Measurements from ENCODE around the gene ENO3. TPM values are rescaled to one million over a fixed set of nuclear protein-coding genes. Genes with fewer than 3 reads are reported as not detected.

Gene ENO3
- total RNA-seq (2022; extraction: Qiagen RNA extraction; ENCODE audit: low read depth), result 48.2 to 65.0 TPM (median 54.7 TPM) in 5 replicates

DNA sequence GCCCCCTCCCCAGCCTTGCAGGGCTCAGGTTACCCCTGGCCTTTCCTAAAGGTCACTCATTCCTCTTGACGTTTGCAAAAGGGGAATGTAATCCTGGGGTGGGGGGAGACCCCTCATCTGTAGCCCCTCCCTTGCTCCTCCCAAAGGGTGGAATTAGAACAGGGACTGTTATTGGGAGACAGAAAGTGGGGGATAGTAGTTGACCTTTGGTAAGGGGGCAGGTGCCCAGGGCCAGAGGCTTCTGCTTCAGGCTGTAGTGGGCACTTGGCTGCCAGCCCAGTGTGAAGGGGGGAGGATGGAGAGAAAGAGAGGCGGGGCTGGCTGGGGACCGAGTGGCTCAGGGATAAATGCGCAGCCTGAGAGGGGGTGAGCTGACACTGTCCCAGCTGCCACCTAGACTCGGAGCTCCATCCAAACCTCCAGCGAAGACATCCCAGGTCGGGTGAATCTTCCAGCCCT, at the start of gene ENO3:
TSS of gene ENO3 (plus strand) at position 374 of the 459 bp plus-strand sequence. CDS start 711 bp downstream, outside the sequence.

DNA sequence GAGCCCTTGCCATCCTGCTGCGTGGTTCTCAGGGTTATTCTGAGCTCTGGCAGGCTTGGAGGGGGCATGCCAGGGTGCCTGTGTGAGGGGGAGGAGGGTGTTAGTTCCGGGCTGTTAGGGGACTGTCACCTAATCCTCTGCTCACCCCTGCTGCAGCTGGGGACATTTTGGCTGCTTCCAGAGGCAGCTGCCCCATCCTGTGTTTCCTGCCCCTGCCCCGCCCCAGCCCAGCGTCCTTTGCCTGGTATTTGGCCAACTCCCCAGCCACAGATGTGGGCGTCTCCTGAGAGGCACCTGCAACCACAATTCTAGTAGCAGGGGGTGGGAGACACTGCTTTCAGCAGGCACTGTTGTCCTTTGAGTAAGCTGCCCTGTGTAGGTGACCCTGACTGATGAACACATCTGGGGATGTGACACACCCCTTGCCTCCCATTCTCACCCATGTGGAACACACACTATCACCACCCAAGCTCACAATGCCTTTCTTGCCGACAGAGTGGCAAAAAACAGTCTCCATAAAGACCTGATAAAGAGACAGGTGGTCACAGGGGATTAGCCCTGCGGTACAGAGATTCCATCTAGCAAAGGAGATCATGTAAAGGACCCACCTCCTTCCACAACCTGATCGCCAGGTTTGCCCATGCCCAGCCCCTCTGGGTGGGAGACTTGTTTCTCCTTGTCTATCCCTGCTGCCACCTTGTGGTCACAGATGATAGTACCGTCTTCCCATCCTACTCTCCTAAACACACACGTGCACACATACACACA, 47.7 kb upstream of the ENO3 start, which contains the start of gene CHRNE:
TSS of gene CHRNE (minus strand) at position 48 of the 768 bp plus-strand sequence. CDS start at position 13, 35 bp downstream.

DNA sequence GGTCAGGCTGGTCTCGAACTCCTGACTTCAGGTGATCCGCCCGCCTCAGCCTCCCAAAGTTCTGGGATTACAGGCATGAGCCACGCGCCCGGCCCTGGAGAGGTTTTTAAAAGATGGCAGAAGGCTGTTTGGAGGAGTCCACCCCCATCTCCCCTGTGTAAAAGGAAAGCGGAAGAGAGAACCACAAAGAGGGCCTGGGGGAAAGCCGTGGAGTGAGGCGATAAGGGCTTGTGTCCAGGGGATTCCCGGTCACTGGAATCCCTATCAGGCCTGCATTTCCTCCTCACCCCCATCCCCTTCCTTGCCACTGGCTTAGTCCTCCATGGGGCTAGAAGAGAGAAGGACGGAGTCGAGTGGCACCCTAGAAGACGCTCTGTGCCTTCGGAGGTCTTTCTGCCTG, 19.0 kb upstream of the ENO3 start, which contains the start of gene GP1BA:
TSS of gene GP1BA (plus strand) at position 315 of the 400 bp plus-strand sequence. CDS start 328 bp downstream, outside the sequence.

DNA sequence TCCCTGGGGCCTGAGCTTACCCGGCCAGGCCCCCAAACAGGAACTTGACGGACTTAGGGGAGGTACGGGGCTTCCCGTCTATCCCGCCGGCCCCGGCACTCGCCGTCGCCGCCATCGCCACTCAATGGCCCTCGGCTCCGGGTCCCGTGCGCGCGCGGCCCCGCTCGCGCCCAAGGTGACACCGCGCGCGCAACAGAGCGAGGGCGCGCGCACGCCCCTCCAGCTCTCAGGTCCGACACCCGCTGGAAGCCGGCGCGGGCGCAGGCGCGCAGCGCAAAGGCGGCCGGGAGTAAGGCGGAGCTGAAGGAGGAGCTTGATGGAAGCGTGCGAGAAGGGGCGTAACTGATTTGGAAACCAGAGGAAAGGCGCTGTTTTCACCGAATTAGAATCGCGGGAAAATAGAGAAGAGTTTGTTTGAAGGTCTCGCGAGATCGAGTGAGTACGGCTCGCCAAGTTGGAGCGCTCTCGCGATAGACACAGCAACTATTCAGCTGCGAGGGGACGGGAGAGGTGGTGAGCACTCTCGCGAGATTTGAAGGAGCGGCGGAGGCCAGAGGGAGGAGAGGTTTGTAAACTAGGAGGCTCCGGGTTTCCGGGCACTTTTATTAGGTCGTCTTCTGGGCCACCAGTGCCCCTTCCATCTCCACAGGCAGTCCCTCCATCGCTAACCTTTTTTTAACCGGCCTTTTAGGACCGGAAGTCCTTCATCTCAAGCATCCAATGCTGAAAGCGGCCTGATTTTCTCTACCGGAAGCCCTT, 10.9 kb upstream of the ENO3 start, which contains the start of the genes RNF167 and SLC25A11:
TSS of gene RNF167 (plus strand) at position 473 of the 759 bp plus-strand sequence. CDS start 642 bp downstream, outside the sequence.
TSS of gene SLC25A11 (minus strand) at position 251 of the 759 bp plus-strand sequence. CDS start at position 115, 136 bp downstream.

DNA sequence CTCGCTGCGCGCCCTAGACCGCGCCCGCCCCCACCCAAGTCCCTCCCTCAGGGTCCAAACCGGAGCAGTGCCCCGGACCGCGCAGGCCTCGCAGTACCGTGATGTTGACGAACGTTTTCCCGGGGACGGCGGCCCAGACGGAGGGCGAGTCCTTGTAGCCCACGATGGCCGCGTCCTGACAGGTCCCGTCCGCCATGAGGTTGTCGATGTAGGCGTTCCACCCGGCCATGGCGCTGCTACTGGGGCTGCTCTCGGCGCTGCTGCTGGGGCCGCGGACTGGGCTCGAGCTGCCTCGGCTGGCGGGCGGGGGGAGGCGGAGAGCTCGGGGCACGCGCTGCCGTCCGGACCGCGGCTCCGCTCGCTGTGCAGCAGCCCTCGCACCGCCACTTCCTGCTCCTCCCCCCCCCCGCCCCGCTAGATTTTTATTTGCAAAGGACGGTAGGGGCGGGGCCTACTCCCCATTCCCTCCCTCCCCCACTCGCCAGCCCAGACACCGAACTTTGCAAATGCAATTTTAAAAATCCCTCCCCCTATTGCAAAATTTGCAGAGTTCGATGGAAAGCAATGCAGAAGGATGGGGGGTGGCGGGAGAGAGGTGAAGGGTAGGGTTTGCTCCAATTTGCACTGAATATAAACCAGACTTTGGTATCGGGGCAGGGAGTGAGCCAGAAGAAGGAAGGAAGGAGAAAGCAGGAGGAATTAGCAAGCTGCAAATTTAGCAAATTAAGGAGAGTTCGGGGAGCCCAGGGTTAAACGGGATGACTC, 2.6 kb upstream of the ENO3 start, which contains the start of gene PFN1:
TSS of gene PFN1 (minus strand) at position 365 of the 765 bp plus-strand sequence. CDS start at position 229, 136 bp downstream.

DNA sequence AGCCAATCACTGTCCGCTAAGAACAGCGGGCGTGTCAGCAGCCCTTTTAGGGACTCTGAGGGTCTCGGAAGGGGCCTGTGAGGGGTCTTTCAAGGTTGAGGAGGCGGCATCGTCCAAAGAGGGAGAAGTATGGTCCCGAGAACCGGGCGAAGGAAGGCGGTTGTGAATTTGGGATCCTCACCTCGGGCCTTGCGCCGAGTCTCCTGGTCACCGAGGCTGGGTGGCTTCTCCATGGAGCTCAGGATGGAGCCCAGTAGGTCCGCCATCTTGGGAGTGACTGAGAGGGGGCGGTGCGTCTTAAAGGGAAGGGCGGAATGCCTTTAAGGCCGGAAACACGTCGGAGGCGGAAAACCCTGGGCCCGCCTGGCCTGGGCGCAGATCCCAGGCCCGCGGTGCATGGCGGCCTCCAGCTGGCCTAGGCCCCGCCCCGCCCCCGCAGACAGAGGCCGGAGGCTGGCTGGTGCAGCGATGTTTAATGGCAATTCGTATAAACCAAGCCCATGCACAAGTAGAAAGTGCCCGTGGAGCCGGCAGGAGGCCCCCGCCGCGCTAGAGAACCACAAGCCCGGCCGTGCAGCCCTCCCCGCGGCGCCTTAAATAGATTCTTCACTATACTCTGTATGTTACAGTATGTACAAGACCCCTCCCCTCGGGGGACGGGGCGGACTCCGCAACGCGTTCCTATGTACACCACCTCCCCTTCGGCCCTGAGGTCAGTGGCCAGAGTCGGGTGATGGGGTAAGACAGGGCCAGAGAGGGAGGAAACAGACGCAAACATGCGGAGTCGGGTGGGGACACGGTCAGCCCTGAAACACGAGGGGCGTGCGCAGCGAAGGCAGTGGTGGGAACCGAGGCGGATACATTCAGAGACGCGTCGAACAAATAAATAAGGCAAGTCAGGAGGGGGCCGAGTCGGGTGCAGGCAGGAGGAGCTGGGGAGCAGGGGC, 16.9 kb downstream of the ENO3 start, which contains the start of gene SPAG7:
TSS of gene SPAG7 (minus strand) at position 279 of the 947 bp plus-strand sequence. CDS start at position 266, 13 bp downstream.

DNA sequence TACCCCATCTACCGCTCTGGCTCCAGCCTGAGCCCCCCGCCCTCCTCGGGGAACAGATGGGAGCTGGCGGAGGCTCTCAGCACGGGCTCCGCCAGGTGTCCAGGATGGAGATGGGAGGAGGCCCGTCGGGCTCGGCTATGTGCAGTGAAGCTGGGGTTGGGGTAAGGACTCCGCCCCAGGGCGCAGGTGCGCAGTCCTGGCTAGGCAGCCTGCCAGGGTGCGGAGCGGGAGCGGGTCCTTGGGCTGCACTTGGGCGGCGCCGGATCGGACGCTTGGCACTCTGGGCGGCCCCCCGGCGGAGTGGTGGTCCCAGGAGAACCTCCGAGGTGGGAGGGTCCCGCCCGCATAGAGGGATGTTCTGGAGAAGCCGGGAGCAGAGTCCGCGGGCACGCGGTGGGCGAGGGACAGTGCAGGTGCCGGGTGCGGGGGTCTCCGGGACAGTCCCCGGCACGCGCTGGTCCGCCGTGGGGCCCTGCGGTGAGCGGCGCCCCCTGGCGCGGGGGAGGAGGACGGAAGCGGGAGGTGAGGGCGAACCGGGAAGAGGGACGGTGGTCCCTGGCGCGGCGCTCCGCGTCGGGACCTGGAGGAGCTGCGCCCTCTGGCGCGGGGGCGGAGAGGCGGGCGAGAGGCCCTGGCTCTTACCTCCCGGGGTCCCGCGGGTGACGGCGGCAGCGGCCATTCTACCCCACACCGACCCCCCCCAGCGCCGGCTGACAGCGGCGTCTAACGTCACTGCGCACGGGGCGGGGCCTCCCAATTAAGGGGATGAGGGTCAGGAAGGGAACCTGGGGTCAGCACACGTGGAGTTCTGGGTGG, 36.2 kb downstream of the ENO3 start, which contains the start of gene CAMTA2:
TSS of gene CAMTA2 (minus strand) at position 725 of the 816 bp plus-strand sequence. CDS start 1,453 bp downstream, outside the sequence.

DNA sequence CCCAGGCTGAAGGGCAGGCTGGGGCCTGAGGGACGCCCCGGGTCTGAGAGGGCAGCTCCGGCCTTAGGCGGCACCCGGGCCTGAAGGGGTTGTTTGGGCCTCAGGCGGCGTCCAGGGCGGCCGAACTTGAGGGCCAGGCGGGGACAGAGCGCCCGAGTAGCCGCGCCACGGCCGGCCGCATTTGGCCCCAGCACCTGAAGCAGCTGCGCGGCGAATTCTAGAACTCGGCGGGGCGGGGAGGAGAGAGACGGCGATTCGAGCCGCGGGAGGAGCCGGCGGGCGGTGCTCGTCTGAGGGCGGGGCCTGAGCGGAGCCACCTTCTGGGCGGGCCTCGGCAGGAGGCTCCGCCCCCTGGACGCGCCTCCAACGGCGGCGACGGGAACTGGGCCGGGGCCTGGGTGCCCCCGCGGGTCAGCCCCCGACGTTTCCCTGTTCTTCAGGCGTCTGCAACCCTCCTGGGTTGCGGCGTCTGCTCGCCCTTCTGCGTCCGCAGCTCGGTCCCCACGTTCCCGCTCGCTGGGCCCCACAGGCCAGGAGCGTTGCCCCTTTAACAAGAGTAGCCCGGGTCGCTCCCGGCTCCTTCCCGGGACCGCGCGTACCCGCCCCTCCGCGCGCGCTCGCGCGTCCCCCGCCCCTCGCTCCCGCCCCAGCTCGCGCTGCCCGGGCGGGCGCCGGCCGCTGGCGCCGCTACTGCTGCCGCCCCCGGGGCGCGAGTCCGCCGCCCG, 46.5 kb downstream of the ENO3 start, which contains the start of the genes INCA1 and KIF1C:
TSS of gene INCA1 (minus strand) at position 221 of the 725 bp plus-strand sequence. CDS start 3,085 bp downstream, outside the sequence.
TSS of gene KIF1C (plus strand) at position 649 of the 725 bp plus-strand sequence. CDS start 2,297 bp downstream, outside the sequence.

Other genes with a start within 250 kb of the ENO3 start
- 69.8 to 79.6 TPM (median 75.3 TPM) in 5 replicates for gene PELP1, start 247.0 kb upstream of the ENO3 start, total RNA-seq (2022; extraction: Qiagen RNA extraction; ENCODE audit: low read depth)
- 52.6 to 70.1 TPM (median 59.6 TPM) in 5 replicates for gene ARRB2, start 240.5 kb upstream of the ENO3 start, total RNA-seq (2022; extraction: Qiagen RNA extraction; ENCODE audit: low read depth)
- gene MED11, start 219.7 kb upstream of the ENO3 start, total RNA-seq (2022; extraction: Qiagen RNA extraction; ENCODE audit: low read depth), result 42.2 to 45.1 TPM (median 43.9 TPM) in 5 replicates
- 0.28 to 1.0 TPM (median 0.46 TPM) in 5 replicates for gene ZMYND15, start 211.3 kb upstream of the ENO3 start, total RNA-seq (2022; extraction: Qiagen RNA extraction; ENCODE audit: low read depth)
- gene CXCL16, start 211.2 kb upstream of the ENO3 start, total RNA-seq (2022; extraction: Qiagen RNA extraction; ENCODE audit: low read depth), result 16.1 to 21.4 TPM (median 18.9 TPM) in 5 replicates
- 0.48 to 0.91 TPM (median 0.65 TPM) in 5 replicates for gene TM4SF5, start 179.2 kb upstream of the ENO3 start, total RNA-seq (2022; extraction: Qiagen RNA extraction; ENCODE audit: low read depth)
- 0.79 to 2.0 TPM (median 1.4 TPM) in 5 replicates for gene VMO1, start 164.8 kb upstream of the ENO3 start, total RNA-seq (2022; extraction: Qiagen RNA extraction; ENCODE audit: low read depth)
- not detected in 5 replicates for gene GLTPD2, start 162.2 kb upstream of the ENO3 start, total RNA-seq (2022; extraction: Qiagen RNA extraction; ENCODE audit: low read depth)
- 459 to 524 TPM (median 508 TPM) in 5 replicates for gene PSMB6, start 155.0 kb upstream of the ENO3 start, total RNA-seq (2022; extraction: Qiagen RNA extraction; ENCODE audit: low read depth)
- gene PLD2, start 144.0 kb upstream of the ENO3 start, total RNA-seq (2022; extraction: Qiagen RNA extraction; ENCODE audit: low read depth), result 18.8 to 28.4 TPM (median 23.5 TPM) in 5 replicates
- gene MINK1, start 117.8 kb upstream of the ENO3 start, total RNA-seq (2022; extraction: Qiagen RNA extraction; ENCODE audit: low read depth), result 51.5 to 62.4 TPM (median 57.5 TPM) in 5 replicates
- gene C17orf107, start 51.6 kb upstream of the ENO3 start, total RNA-seq (2022; extraction: Qiagen RNA extraction; ENCODE audit: low read depth), result 0.22 to 0.38 TPM (median 0.31 TPM) in 5 replicates
- 0.06 to 0.17 TPM (median 0.13 TPM) in 4 of 5 replicates, not detected in the other for gene CHRNE, start 48.0 kb upstream of the ENO3 start, total RNA-seq (2022; extraction: Qiagen RNA extraction; ENCODE audit: low read depth)
- gene GP1BA, start 18.8 kb upstream of the ENO3 start, total RNA-seq (2022; extraction: Qiagen RNA extraction; ENCODE audit: low read depth), result 0.03 TPM in 1 of 5 replicates, not detected in the others
- 54.1 to 83.4 TPM (median 76.5 TPM) in 5 replicates for gene SLC25A11, start 11.1 kb upstream of the ENO3 start, total RNA-seq (2022; extraction: Qiagen RNA extraction; ENCODE audit: low read depth)
- gene RNF167, start 10.9 kb upstream of the ENO3 start, total RNA-seq (2022; extraction: Qiagen RNA extraction; ENCODE audit: low read depth), result 96.0 to 144 TPM (median 124 TPM) in 5 replicates
- gene PFN1, start 2.6 kb upstream of the ENO3 start, total RNA-seq (2022; extraction: Qiagen RNA extraction; ENCODE audit: low read depth), result 2,321 to 2,833 TPM (median 2,776 TPM) in 5 replicates
- gene SPAG7, start 16.7 kb downstream of the ENO3 start, total RNA-seq (2022; extraction: Qiagen RNA extraction; ENCODE audit: low read depth), result 75.7 to 100 TPM (median 76.7 TPM) in 5 replicates
- 30.5 to 43.3 TPM (median 32.4 TPM) in 5 replicates for gene CAMTA2, start 36.6 kb downstream of the ENO3 start, total RNA-seq (2022; extraction: Qiagen RNA extraction; ENCODE audit: low read depth)
- gene INCA1, start 46.4 kb downstream of the ENO3 start, total RNA-seq (2022; extraction: Qiagen RNA extraction; ENCODE audit: low read depth), result 1.0 to 1.6 TPM (median 1.3 TPM) in 5 replicates
- 101 to 112 TPM (median 103 TPM) in 5 replicates for gene KIF1C, start 46.8 kb downstream of the ENO3 start, total RNA-seq (2022; extraction: Qiagen RNA extraction; ENCODE audit: low read depth)
- gene SLC52A1, start 84.3 kb downstream of the ENO3 start, total RNA-seq (2022; extraction: Qiagen RNA extraction; ENCODE audit: low read depth), result 0.34 to 1.0 TPM (median 0.72 TPM) in 5 replicates
- 0.68 to 1.2 TPM (median 0.89 TPM) in 5 replicates for gene ZFP3, start 127.3 kb downstream of the ENO3 start, total RNA-seq (2022; extraction: Qiagen RNA extraction; ENCODE audit: low read depth)
- gene ZNF232, start 160.8 kb downstream of the ENO3 start, total RNA-seq (2022; extraction: Qiagen RNA extraction; ENCODE audit: low read depth), result 4.1 to 4.7 TPM (median 4.6 TPM) in 5 replicates
- gene USP6, start 164.9 kb downstream of the ENO3 start, total RNA-seq (2022; extraction: Qiagen RNA extraction; ENCODE audit: low read depth), result 0.01 to 0.05 TPM (median 0.03 TPM) in 4 of 5 replicates, not detected in the other
- 1.2 to 2.2 TPM (median 1.5 TPM) in 5 replicates for gene ZNF594, start 240.7 kb downstream of the ENO3 start, total RNA-seq (2022; extraction: Qiagen RNA extraction; ENCODE audit: low read depth)